SHP77 treated with DMSO at 0.1 percent for 48 hours (cell line): ENCODE data around the gene WNT4.
A peak's percentile ranks its signal among the peaks of the same experiment; 100 is the strongest.
"Not testable (repeated sequence)": the region's sequence is repeated elsewhere in the genome, so short reads cannot be mapped to it uniquely, and the experiment has no call there.

Experiments used
- DNase-seq: peaks from one replicate; lab custom pipeline; 2025; lab: John Stamatoyannopoulos, UW

WNT4 gene

DNA sequence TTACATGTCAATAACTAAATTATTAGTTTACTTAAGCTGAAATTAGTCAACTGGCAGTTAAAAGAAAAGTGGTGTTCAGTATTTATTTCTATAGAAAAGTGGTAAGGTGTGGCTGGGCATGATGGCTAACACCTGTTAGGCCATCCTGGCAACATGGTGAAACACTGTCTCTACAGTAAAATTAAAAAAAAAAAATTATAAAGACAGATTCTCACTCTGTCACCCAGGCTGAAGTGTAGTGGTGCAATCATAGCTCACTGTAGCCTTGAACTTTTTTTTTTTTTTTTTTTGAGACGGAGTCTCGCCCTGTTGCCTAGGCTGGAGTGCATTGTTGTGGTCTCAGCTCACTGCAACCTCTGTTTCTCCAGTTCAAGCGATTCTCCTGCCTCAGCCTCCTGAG lies 32.9 kb downstream of the WNT4 start:
- DNase-seq = no peak

DNA sequence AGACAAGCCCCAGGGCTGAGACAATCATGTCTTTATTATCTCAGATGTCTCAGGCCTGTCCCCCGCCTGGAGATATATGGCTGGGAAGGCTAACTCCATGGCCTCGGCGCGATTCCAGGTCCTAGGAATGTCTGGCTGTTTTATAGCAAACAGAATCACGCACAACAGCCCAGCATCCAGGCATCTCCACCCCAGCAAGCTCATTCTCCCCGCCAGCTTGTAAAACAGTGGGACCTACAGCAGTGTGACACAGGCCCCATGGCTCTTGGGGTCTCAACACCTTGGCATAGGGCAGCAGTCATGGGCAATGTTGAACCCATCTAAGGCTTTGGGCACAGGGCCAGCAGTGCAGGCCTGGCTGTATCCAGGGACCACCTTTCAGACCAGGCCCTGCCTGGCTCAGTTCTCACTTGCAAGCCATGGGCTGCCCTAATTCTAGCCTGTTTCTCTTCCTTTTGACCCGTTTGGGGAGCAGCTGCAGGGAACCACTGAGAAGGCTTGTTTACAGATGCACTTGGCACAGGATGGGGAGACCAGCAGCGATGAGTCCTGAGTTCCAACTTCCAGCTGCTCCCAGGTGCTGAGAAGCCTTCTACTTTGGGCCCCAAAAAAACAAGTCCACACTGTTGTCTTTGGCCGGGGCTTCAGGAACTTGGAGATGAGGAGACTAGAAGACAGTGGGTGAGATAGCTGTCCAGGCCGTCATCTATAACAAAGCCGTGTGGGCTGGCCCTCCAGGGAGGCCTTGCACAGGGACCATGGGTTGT lies 34.4 kb downstream of the WNT4 start:
- no peak for DNase-seq

DNA sequence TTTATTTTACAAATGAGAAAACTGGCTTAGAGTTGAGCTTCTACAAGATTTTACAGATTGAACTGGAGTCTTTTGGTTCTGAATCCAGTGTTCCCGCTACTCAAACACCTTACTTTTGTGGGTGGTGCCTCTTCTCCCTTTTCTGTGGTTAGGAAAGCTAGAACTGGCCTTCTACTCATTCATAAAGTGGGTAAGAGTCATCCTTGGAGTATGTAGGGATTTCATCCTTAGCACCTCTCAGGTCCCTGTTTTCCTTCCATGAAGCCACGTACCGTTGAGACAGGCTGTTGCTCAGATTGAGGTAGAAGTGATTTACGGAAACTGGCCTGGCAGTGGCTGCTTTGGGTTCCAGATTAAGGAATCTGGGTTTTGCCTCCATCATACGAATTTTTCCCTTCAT lies 35.8 kb downstream of the WNT4 start:
- no peak for DNase-seq

DNA sequence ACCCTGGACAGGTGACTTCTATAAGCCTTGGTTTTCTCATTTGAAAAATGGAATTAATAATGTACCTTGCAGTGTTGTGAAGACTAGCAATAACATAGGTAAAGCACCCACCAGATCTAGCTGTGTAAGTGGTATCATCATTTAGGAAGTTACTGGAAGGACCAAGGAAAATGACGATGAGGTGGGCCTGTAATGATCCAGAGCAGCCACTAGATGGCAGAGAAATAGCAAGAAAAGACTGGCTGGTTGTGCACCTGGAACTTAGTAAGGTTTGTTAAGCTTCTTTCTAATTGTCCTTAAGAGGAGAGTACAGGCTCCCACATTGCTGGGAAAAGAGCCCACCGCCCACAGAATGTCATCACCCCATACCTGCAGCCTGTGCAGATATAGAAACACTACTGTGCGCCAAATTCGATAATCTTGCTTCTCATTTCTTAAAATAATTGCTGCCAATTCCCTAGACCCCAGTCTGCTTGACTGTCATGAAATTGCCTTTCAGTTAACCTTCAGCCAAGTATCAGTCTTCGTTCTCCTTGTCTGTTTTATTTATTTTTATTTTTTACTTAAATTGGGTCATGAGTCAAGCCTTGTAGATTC lies 37.2 kb downstream of the WNT4 start:
- peak; percentile 1 for DNase-seq

DNA sequence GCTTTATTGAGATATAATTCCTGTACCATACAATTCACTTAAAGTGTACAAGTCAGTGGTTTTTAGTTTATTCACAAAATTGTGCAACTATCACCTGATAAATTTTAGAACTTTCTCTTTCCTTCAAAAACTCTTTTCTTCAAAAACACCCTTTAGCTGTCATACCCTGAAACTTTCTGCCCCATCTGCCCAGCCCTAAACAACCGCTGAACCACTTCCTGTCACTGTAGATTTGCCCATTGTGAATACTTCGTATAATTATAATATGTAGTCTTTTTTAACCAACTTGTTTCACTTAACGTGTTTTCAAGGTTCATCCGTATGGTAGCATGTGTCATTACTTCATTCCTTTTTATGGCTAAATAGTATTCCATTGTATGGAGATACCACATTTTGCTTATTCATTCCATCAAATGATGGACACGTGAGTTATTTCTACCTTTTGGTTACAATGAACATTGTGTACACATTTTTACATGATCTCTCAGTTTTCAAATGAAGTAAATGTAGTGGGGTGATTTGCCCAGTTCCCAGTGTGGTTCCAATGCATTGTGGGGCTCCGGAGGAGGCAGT lies 37.9 kb downstream of the WNT4 start:
- no peak for DNase-seq

DNA sequence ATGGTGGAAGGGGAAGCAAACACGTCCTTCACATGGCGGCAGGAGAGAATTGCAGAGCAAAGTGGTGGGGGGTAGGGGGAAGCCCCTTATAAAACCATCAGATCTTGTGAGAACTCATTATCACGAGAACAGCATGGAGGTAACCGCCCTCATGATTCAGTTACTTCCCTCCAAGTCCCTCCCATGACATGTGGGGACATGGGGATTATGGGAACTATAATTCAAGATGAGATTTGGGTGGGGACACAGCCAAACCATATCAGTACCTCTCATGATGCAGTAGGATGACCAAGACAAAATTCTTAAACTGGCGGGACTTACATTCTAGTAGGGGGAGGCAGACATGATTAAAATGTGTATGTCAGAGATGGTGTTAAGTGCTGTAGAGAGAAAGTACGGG lies 38.8 kb downstream of the WNT4 start:
- DNase-seq = no peak

DNA sequence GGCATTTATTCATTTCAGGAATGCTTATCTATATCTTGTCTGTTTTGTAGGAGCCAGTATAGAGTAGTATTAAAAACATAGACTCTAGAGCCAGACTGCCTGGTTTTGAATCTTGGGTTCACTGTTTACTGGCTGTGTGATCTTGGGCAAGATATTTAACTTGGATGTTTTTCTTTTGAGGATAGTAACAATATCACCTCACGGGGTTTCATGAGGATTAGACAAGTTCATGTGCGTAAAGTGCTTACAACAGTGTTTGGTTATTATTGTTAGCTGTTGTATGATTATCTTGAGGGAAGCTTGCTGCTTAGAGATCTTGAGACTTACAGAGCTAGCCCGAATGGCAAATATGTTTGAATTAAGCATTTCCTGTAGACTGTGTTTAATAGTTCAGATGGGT lies 40.2 kb downstream of the WNT4 start:
- no peak for DNase-seq

DNA sequence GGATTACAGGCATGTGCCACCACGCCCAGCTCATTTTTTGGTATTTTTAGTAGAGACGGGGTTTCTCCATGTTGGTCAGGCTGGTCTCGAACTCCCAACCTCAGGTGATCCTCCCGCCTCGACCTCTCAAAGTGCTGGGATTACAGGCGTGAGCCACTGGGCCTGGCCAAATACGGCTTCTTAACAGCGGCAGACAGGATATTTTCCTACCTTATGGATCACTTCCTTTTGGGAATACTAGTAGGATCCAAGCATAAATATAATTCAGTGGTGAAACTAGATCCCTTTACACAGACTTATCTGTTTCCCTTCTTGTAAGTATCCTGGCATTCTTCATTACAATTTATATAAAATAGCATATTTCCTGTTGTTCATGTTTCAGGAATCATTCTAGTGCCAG lies 40.9 kb downstream of the WNT4 start:
- no peak for DNase-seq

DNA sequence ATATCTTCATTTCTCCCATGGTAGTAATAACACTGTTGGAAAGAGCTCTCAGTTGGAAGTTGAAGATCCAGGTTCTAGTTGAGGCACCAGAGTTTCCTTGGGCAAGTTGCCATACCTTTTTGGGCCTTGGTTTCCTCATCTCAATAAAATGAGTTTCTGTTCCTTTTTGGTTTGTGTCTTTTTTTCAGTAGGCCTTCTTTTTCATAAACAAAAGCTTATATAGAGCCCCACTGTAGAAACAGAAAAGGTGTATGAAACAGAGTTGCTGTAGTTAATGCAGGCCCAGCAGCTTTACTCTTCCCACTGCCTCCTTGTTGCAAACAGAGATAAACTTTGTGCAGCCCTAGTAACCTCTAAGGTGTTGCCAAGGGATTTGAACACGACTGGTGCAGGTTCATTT lies 41.7 kb downstream of the WNT4 start:
- no peak for DNase-seq

DNA sequence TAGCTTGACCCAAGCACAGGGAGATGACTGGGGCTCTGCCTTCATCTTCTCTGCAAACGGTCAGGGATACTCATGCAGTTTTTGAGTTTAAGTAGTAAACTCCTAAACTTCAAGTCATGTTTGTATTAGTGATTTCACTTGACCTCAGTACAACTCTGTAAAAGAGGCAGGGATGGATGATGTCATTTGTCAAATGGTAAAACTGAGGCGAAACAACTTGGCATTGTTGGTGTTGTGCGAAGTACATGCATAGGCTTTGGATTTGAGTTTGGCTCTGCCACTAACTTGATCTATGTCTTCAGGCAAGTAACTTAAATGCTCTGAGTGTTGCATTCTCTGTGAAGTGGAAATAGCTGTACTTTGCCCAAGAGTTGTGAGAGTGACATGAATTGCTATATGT lies 42.7 kb downstream of the WNT4 start:
- DNase-seq = no peak

DNA sequence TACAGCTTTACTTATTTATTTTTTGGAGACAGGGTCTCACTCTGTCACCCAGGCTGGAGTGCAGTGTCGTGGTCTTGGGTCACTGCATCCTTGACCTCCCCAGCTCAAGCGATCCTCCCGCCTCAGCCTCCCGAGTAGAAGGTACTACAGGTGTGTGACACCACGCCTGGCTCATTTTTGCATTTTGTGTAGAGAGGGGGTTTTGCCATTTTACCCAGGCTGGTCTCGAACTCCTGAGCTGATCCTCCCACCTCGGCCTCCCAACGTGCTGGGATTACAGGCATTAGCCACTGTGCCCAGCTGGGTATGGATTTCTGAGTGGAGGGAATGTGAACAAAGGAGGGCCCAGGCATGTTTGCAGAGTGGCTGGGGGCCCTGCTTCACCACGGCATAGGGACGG lies 44.1 kb downstream of the WNT4 start:
- no peak for DNase-seq

DNA sequence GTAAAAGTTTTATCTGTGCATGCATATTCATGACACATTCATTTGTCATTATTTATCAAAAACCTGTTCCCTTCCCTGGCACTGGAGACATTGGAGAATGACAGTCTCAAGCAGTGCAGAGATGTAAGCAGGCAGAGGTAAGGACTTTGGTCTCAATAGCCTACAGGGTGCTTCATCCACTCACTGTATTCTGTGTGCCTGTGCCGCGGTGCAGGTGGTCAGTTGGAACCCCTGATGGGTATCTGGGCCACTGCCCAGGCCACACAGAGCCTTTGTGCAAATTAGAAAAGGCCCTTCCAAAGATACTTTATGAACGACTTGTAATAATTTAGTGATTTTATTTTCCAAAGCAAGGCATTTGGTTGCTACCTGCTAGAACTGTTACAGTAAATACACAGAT lies 46.4 kb downstream of the WNT4 start:
- DNase-seq = no peak

DNA sequence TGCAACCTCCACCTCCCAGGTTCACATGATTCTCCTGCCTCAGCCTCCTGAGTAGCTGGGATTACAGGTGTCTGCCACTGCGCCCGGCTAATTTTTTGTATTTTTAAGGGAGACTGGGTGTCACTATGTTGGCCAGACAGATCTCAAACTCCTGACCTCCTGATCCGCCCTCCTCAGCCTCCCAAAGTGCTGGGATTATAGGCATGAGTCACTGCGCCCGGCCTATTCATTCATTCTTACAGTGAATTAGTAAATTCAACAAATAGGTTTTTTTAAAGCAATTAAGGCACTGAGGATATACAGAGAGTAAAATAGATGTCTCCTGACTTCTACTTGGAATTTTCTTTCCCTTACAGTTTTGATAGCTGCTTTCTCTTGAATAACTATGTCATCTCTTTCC lies 46.9 kb downstream of the WNT4 start:
- no peak for DNase-seq

DNA sequence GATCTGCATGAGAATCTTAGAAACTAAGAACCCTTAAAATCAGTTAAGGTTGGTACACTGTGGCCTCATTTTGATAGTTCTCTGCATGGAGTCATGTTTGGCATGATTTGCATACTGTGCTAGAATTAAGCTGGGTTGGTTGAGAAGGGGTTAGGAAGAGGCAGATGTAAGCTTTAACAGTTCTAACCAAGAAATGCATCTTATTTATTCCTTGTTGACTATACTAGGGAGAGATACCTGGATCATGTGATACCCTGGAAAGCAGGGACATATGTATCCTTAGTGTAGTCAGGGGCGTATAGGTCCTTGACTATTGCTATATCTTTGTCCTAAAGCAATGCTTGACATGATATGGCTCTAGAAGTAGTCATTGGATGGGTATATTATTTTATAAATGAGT lies 49.4 kb downstream of the WNT4 start:
- DNase-seq = no peak

DNA sequence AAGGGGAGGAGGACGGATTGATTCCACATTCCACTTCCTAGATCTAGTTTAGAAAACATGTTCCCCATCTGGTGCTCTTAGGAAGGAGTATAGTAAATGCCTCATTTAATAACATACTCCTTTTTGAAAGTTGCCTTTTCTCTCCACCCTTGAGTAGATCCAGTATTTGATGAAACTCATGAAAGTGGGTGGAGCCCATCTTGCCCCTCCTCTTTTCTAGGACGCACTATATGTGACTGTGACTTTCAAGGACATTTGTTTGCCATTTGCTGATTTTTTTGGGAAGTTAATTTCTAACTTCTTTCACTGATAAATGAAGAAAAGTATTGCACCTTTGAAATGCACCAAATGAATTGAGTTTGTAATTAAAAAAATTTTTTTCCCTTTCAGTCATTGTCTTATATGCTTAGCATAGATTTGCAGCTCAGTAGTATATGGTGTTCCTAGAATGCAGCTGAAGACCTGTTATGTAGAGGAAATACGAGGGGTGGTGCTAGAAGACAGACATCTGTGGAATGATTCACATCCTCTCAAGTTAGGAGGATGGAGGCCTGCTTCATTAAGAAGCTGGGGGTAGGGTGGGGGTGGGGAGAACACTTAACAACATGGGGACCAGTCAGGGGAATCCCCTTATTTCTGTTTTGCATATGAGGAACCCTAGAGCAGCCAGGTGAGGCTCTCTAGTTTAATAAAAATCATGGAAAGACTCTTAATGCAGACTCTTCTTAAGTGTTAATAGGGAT lies 50.7 kb downstream of the WNT4 start:
- DNase-seq = not testable (repeated sequence)

DNA sequence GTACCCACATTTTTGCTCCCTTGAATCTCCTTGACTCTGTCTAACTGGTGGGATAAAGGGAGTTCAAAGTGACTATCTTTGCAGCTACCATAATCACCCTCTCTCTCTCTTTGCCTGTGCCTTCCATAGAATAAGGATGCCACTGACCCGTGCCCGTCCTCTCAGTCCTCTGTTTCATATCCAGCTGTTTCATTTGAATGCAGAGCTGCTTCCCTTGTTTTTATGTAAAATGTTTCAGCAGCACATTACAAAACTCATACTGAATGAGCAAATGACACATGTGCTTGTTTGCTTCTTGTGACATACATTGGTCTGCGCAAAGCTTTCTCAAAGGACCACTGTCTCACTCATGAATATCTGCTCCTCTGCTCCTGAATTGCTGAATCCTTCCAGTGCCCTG lies 52.0 kb downstream of the WNT4 start:
- no peak for DNase-seq

DNA sequence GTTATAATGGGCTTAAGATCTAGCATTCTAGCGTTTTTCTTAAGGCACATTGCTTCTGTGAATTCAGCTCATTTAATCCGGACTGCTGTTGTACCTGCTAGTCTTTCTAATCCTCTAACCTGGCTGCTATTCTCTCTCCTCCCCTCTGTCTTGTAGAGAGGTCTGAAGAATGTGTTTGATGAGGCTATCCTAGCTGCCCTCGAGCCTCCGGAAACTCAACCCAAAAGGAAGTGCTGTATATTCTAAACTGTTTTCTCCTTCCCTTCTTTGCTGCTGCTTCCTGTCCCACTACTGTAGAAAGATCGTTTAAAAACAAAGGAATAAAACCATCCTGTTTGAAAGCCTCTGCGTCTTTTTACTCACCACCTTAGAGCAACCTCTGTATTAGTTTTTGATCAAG lies 53.1 kb downstream of the WNT4 start:
- no peak for DNase-seq

DNA sequence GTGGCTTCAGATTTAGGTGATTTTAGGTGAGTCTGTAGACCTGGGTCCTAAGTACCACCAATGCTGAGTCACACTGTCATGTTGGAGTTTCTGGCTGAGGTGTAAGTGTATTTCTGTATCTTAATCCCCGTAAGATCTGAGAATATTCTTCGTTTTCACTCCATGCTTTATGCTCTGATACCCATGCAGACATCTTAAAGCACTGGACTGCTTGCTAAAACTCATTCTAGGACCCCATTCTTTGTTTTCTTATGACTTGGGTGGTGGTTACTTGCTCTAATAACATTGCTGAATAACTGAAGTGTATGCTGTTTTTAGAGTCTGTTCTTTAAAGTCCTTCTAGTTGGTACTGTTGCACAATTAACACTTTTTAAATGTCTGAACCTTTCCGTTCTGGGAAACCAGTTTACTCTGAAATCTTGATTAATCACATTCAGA lies 53.7 kb downstream of the WNT4 start:
- DNase-seq = no peak

DNA sequence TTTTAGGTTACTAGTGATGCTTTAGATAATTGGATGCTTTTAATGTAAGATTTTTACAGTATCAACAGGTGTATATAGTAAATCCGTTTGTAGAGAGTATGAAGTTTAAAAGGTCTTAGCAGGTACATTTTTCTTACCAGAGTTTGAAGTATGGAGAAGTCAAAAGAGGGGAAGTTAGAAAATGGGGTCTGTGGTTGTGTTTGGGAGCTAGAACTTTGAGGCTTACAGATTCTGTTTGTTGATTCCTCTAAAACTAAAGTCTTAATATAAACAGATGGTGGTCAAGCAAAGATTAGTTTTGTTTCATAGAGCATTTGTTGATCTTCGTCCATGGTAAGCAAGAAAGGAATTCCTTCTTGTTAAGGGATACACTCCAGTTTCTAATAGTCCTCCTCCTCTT lies 54.6 kb downstream of the WNT4 start:
- no peak for DNase-seq

DNA sequence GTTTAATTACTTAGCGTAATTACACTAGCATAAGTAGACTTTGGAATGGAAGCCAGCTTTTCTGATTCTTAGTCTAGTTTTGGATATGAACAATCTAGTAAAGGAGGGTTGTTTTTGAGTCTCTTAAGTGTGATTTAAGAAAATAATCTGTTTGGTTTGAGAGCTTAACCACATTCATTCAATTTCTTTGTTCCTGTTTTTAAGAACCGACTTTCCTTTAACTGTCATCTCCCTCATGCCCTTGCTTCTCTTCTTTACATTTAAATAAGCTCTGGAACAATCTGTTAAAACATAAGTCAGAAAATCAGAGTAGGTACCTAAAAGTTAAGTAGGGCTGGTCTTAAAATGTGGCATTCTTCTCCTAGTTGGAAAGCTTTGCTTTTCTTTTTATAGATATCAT lies 62.7 kb downstream of the WNT4 start:
- DNase-seq = no peak

DNA sequence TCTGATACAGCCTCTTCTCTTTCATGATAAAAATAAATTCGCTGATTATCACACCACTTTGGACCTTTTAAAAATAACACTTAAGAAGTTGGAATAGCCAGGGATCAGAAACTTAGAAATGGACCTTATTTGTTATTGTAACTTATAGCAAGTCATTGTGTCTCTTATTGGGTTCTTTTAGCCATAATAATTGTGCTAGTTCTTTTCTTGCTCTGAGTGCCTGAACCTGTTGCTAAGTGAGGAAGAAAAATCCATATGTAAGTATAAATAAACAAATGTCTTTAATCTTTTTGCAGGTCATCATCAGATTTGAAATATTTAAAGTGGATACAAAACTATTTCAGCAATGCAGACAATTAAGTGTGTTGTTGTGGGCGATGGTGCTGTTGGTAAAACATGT lies 64.8 kb downstream of the WNT4 start:
- DNase-seq = no peak

DNA sequence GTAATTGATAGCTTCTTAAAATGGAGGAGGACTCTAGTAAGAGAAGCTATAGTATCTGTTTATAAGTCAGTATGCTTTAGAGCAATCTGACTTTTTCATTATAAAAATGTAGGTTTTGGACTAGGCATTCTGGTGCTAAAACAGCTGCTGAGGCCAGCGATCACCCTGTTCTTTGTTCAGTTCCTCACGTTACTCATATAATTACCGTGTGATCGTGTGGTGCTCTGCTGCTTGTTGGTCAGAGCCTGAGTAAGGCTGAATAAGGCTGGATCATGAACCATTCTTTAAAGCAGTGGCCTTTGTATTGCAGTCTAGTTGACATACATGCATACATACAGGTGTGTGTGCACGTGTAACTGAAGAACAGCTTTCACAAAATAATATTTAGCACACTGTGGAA lies 65.2 kb downstream of the WNT4 start:
- no peak for DNase-seq

DNA sequence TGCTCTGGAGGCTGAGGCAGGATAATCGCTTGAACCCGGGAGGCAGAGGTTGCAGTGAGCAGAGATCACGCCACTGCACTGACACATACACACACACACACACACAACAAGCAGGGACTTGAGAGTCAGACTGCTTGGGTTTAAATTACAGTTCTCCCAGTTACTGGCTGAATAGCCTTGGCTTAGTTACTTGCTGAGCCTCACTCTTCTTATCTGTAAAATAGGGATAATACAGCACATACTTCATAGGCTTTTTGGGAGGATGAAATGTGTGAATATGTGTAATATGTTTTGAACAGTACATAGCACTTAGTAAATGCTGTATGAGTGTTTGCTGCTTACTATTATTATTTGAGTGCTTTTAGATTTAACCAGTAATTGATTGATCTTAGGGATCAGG lies 66.6 kb downstream of the WNT4 start:
- no peak for DNase-seq
